Ovary (tissue), 3 donors: ENCODE data around the gene LARP7.

Source experiments
- CTCF ChIP-seq, 3 donors: fragments of 450-650 bp in 2 of 3; fragments of 200-600 bp in 1 of 3; IDR thresholded peaks; one replicate each; pipeline versions ENCODE4 v1.5.1 to v1.8.0; 2016 to 2022; ENCODE audit warnings: antibody characterized with exemption in 3 of 3, mild to moderate bottlenecking in 1 of 3
- EP300 ChIP-seq: sonication (generic); formaldehyde crosslinking; IDR thresholded peaks from one replicate; pipeline ENCODE4 v1.6.1; 2017; ENCODE audit warnings: antibody characterized with exemption
- POLR2A ChIP-seq: fragments of 450-650 bp; IDR thresholded peaks from one replicate; pipeline ENCODE4 v1.6.1; 2017; ENCODE audit warnings: antibody characterized with exemption, mild to moderate bottlenecking, moderate library complexity
- donor health status: DM: no; HTN: no; CAD: no.

- TF ChIP-seq CTCF (IDR thresholded peaks at IDR 0.05) (no peak), POLR2A (no peak), EP300 (no peak)
These were observed 40.7 kb downstream of the LARP7 start for GRCh38 chr4:112677519-112678091.
